ENCODE results near the gene CLK3.

DNA sequence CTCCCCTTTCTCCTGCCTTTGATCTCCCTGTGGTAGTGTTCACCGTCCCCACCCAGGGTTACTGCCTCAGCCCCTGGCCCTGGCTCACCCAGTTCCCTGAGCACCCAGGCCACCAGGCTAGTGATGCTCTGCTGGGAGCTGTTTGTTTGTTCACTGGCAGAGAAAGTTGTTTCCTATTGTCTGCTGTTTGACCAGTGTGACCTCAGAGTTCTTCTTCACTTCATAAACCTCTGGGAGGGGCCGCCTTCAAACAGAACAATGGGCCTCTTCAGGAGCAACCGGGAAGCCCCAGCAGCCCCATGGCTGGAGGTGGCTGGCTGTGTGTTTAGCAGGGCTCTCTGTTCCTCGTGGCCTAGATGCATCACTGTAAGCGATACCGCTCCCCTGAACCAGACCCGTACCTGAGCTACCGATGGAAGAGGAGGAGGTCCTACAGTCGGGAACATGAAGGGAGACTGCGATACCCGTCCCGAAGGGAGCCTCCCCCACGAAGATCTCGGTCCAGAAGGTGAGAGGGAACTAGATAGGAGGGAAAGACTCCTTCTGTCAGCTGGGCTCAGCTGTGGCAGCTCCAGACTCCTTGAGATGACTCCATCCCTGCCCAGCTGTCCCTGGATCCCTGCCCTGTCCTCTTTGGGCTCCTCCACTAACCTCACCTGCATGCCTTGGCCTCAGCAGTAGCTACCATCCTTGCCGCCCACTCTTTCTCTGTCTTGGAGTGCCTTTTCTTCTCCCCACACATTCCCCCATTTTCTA lies 3.4 kb downstream of the CLK3 start:
- TF ChIP-seq YY1 (IDR thresholded peaks at IDR 0.05; ENCODE audit: insufficient read depth, insufficient read length), result no peak
- no peak for TF ChIP-seq ZNF274 (IDR thresholded peaks at IDR 0.05; ENCODE audit: low read depth, low read length)

All from NT2/D1 (cell line).